HCT116 (cell line): Measurements from ENCODE around the gene SSH2. TPM values are rescaled to one million over a fixed set of nuclear protein-coding genes. Genes with fewer than 3 reads are reported as not detected.
A peak's percentile ranks its signal among the peaks of the same experiment; 100 is the strongest.

ENCODE experiments used
- ATAC-seq: fragments of 200-7000 bp; cut with Tn5 transposase; 2 replicates; pipeline ENCODE4 v1.9.1; 2020; ENCODE audit warnings: mild to moderate bottlenecking, moderate library complexity
- BruUV-seq: library from RNA; stranded (reverse); fragments of 400-500 nt; replicated peaks from 2 replicates; lab custom pipeline; 2021; lab: Mats Ljungman, UMichigan
- CTCF ChIA-PET: fragments of 300-600 bp; sonication (Branson Sonifier 250); formaldehyde crosslinking; loops from one replicate; lab custom pipeline; 2021; ENCODE audit warnings: antibody characterized with exemption; lab: Charles Lee
- POLR2A ChIA-PET: fragments of 300-600, 350-600 bp; sonication (Branson Sonifier 250); formaldehyde crosslinking; loops from one replicate; lab custom pipeline; 2021; ENCODE audit warnings: antibody characterized with exemption; lab: Charles Lee
- RAD21 ChIA-PET, 2 experiments: fragments of 300-600 bp; sonication (Branson Sonifier 250); formaldehyde crosslinking; loops; one replicate each; lab custom pipeline; 2023; ENCODE audit warnings: low total read pairs in 2 of 2; ENCODE audit not compliant: uncharacterized antibody in 2 of 2, unreplicated experiment in 2 of 2, low non-redundant PET in 1 of 2; lab: Charles Lee
- DNase-seq: peaks from one replicate; pipeline ENCODE4 v3.0.0-alpha.2; 2010; ENCODE audit warnings: low read depth, low spot score
- H2AFZ ChIP-seq: fragments of 200-600 bp; shearing (Covaris generic), sonication (generic); 2 replicates; pipeline ENCODE4 v1.6.1; 2017; ENCODE audit warnings: low read depth, mixed run types, mixed read lengths, antibody characterized with exemption, low read length; ENCODE audit not compliant: poor library complexity, severe bottlenecking
- H3K27ac ChIP-seq: 2 replicates; pipeline ENCODE4 v1.5.1; 2012; ENCODE audit warnings: low read depth, low read length
- H3K27me3 ChIP-seq: fragments of 200-600 bp; sonication (generic); 2 replicates; pipeline ENCODE4 v1.6.1; 2016; ENCODE audit warnings: mixed run types, low read length, mixed read lengths; ENCODE audit not compliant: insufficient read depth
- H3K36me3 ChIP-seq, 2 experiments: fragments of 200-500 bp in 1 of 2; fragments of 200-600 bp in 1 of 2; sonication (Bioruptor generic) in 1 of 2; sonication (generic) in 1 of 2; 2 replicates each; pipeline versions ENCODE4 v1.5.1 to v1.6.1; 2014 to 2016; ENCODE audit warnings: low read length in 2 of 2, inconsistent platforms in 1 of 2, mixed read lengths in 1 of 2, mixed run types in 1 of 2; ENCODE audit not compliant: insufficient read depth in 2 of 2, control insufficient read depth in 1 of 2
- H3K4me1 ChIP-seq, 2 experiments: fragments of 200-600 bp in 1 of 2; sonication (generic) in 1 of 2; 2 replicates each; pipeline versions ENCODE4 v1.5.1 to v1.6.1; 2012 to 2017; ENCODE audit warnings: low read length in 2 of 2, inconsistent platforms in 1 of 2, mild to moderate bottlenecking in 1 of 2, mixed read lengths in 1 of 2, mixed run types in 1 of 2, moderate library complexity in 1 of 2; ENCODE audit not compliant: insufficient read depth in 2 of 2, control insufficient read depth in 1 of 2
- H3K4me2 ChIP-seq: fragments of 200-600 bp; sonication (generic); 2 replicates; pipeline ENCODE4 v1.6.1; 2017; ENCODE audit warnings: mixed run types, low read length, mixed read lengths
- H3K4me3 ChIP-seq, 2 experiments: fragments of 200-600 bp in 1 of 2; sonication (generic) in 1 of 2; replicated peaks in 1 of 2; 2 replicates each; pipeline ENCODE4 v1.5.1; 2011 to 2016; ENCODE audit warnings: low read length in 2 of 2, control low read depth in 1 of 2, low read depth in 1 of 2, mild to moderate bottlenecking in 1 of 2, mixed read lengths in 1 of 2, mixed run types in 1 of 2
- H3K79me2 ChIP-seq: fragments of 200-600 bp; sonication (generic); 2 replicates; pipeline ENCODE4 v1.6.1; 2017; ENCODE audit warnings: mild to moderate bottlenecking, mixed run types, low read length, moderate library complexity, mixed read lengths; ENCODE audit not compliant: insufficient read depth
- H3K9ac ChIP-seq: fragments of 200-600 bp; sonication (generic); 2 replicates; pipeline ENCODE4 v1.6.1; 2016; ENCODE audit warnings: low read length, mixed read lengths
- H3K9me2 ChIP-seq: fragments of 200-600 bp; sonication (generic), shearing (Covaris generic); 2 replicates; pipeline ENCODE4 v1.6.1; 2017; ENCODE audit warnings: mixed run types, mild to moderate bottlenecking, moderate library complexity; ENCODE audit not compliant: insufficient read depth
- H3K9me3 ChIP-seq, 2 experiments: fragments of 200-500 bp in 1 of 2; fragments of 200-600 bp in 1 of 2; sonication (Bioruptor generic) in 1 of 2; sonication (generic) in 1 of 2; 2 replicates each; pipeline ENCODE4 v1.6.1; 2014 to 2017; ENCODE audit warnings: low read length in 2 of 2, mixed read lengths in 2 of 2, inconsistent platforms in 1 of 2, low read depth in 1 of 2, mild to moderate bottlenecking in 1 of 2, mixed run types in 1 of 2, moderate library complexity in 1 of 2; ENCODE audit not compliant: control insufficient read depth in 1 of 2, insufficient read depth in 1 of 2
- H4K20me1 ChIP-seq: fragments of 200-600 bp; sonication (generic), shearing (Covaris generic); 2 replicates; pipeline ENCODE4 v1.6.1; 2017; ENCODE audit warnings: mixed run types, mild to moderate bottlenecking, moderate library complexity; ENCODE audit not compliant: insufficient read depth
- CEBPB ChIP-seq: IDR thresholded peaks from 2 replicates; pipeline ENCODE4 v1.6.1; 2012; ENCODE audit warnings: low read depth
- EZH2 ChIP-seq: fragments of 200-600 bp; sonication (generic); IDR thresholded peaks from 2 replicates; pipeline ENCODE4 v1.6.1; 2017; ENCODE audit warnings: antibody characterized with exemption, mixed run types
- RAD21 ChIP-seq: IDR thresholded peaks from 2 replicates; pipeline ENCODE4 v1.6.1; 2012; ENCODE audit warnings: low read depth, mild to moderate bottlenecking
- REST ChIP-seq: IDR thresholded peaks from 2 replicates; pipeline ENCODE4 v1.6.1; 2012; ENCODE audit warnings: low read depth
- SIN3A ChIP-seq: IDR thresholded peaks from 2 replicates; pipeline ENCODE4 v1.6.1; 2012; ENCODE audit warnings: low read depth
- ZFX ChIP-seq: fragments of 450-650 bp; IDR thresholded peaks from 2 replicates; pipeline ENCODE4 v1.6.1; 2017
- intact Hi-C: fragments of 100-400 bp; cut with micrococcal nuclease; formaldehyde crosslinking; loops from 2 replicates; pipeline ENCODE4 v1.10.0; 2022
- total RNA-seq: library from RNA; stranded (reverse); gene quantifications from one replicate; pipeline ENCODE4 v1.2.1, GENCODE V29; 2021; ENCODE audit not compliant: unreplicated experiment
- TF ChIP-seq, protein P1 (sequence below), 3 experiments: fragments of 200-600 bp in 1 of 3; sonication (generic) in 1 of 3; IDR thresholded peaks in 2 of 3; conservative IDR thresholded peaks in 1 of 3; 2 replicates each; pipeline ENCODE4 v1.5.1; 2012 to 2017; ENCODE audit warnings: low read depth in 2 of 3, low read length in 2 of 3, antibody characterized with exemption in 1 of 3, borderline replicate concordance in 1 of 3, control low read depth in 1 of 3, mild to moderate bottlenecking in 1 of 3, mixed read lengths in 1 of 3, mixed run types in 1 of 3, moderate library complexity in 1 of 3; ENCODE audit not compliant: insufficient read depth in 1 of 3

SSH2 gene
- total RNA-seq, 1 experiment from 2014 or later, result 17.0 TPM

- ChIA-PET CTCF (interaction anchor here (1.5 kb wide), 1 partner anchor 98 kb away, joined by 3 read pairs; no protein-coding TSS in a partner anchor), POLR2A (no interaction called here), RAD21 (no interaction called here)
- Histone ChIP-seq H3K36me3 (no peaks in the 10 kb centered on the region), H3K4me3 (no peak overlapping the region), H3K9ac (no peak overlapping the region), H3K27ac (no peak overlapping the region), H3K27me3 (no peaks in the 10 kb centered on the region), H3K9me2 (no peaks in the 10 kb centered on the region), H2AFZ (no peak overlapping the region), H4K20me1 (no peaks in the 10 kb centered on the region), H3K9me3 (no peaks in the 10 kb centered on the region), H3K79me2 (no peaks in the 10 kb centered on the region), H3K4me2 (0 out of 2 replicates have a peak overlapping the region, but pooled peaks have one; percentile 6), H3K4me1 (peaks cover 11 to 29% of the 10 kb centered on the region in 2 experiments; a peak in 3 of 4 replicates)
- TF ChIP-seq, protein P1, sequence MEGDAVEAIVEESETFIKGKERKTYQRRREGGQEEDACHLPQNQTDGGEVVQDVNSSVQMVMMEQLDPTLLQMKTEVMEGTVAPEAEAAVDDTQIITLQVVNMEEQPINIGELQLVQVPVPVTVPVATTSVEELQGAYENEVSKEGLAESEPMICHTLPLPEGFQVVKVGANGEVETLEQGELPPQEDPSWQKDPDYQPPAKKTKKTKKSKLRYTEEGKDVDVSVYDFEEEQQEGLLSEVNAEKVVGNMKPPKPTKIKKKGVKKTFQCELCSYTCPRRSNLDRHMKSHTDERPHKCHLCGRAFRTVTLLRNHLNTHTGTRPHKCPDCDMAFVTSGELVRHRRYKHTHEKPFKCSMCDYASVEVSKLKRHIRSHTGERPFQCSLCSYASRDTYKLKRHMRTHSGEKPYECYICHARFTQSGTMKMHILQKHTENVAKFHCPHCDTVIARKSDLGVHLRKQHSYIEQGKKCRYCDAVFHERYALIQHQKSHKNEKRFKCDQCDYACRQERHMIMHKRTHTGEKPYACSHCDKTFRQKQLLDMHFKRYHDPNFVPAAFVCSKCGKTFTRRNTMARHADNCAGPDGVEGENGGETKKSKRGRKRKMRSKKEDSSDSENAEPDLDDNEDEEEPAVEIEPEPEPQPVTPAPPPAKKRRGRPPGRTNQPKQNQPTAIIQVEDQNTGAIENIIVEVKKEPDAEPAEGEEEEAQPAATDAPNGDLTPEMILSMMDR (IDR thresholded peaks at IDR 0.05 in 2 of 3, conservative IDR thresholded peaks at IDR 0.05 in 1 of 3; ENCODE audit: borderline replicate concordance in 1 of 3, insufficient read depth in 1 of 3, low read depth in 2 of 3, low read length in 2 of 3), result peak in 1 of 3 experiments; percentile 13; a peak in 1 of 6 replicates
- no peak for TF ChIP-seq SIN3A
- intact Hi-C loops, result loop anchor here (10.0 kb wide), 1 partner anchor 63 kb away; no protein-coding TSS in a partner anchor
- ATAC-seq (0 out of 2 replicates have a peak, but pooled peaks have one; percentile 42), DNase-seq (no peak)
- no TSS peak for BruUV-seq
These were observed 248.0 kb downstream of the SSH2 start for GRCh38 chr17:29682054-29682453.

GRCh38 chr17:29677824-29678223, 252.2 kb downstream of the SSH2 start:
- ChIA-PET RAD21 (no interaction called here), CTCF (no interaction called here), POLR2A (interaction anchor here (0.7 to 1.4 kb wide), 2 partner anchors 13 to 501 kb away, joined by 3 read pairs; no protein-coding TSS in a partner anchor)
- Histone ChIP-seq H3K9me2 (no peaks in the 10 kb centered on the region), H3K79me2 (no peaks in the 10 kb centered on the region), H3K36me3 (no peaks in the 10 kb centered on the region), H3K4me3 (no peak overlapping the region), H4K20me1 (no peaks in the 10 kb centered on the region), H3K4me1 (peaks cover 11 to 26% of the 10 kb centered on the region in 2 experiments; a peak in 3 of 4 replicates), H3K9me3 (no peaks in the 10 kb centered on the region), H3K9ac (no peak overlapping the region), H3K4me2 (no peak overlapping the region), H3K27me3 (no peaks in the 10 kb centered on the region), H3K27ac (no peak overlapping the region), H2AFZ (no peak overlapping the region)
- no TSS peak for BruUV-seq
- intact Hi-C loops, result no loop called here
- ATAC-seq (no peak), DNase-seq (no peak)
- TF ChIP-seq EZH2 (no peak), REST (no peak), CEBPB (no peak), RAD21 (no peak), ZFX (no peak)
